AG09309 (cell line): ENCODE results near the gene HBE1.
"Not testable (repeated sequence)": the region's sequence is repeated elsewhere in the genome, so short reads cannot be mapped to it uniquely, and the experiment has no call there.

Source experiments
- DNase-seq: peaks from one replicate; pipeline ENCODE4 v3.0.0-alpha.2; 2010; ENCODE audit warnings: low read depth
- H3K4me3 ChIP-seq: 2 replicates; pipeline ENCODE4 v1.5.1; 2011; ENCODE audit warnings: mild to moderate bottlenecking, low read depth, low read length, moderate library complexity; ENCODE audit not compliant: control insufficient read depth
- CTCF ChIP-seq: IDR thresholded peaks from 2 replicates; pipeline ENCODE4 v1.5.1; 2011; ENCODE audit warnings: mild to moderate bottlenecking, low read depth, low read length, inconsistent platforms; ENCODE audit not compliant: insufficient read depth, control insufficient read depth; ENCODE audit errors: missing control alignments

The HBE1 gene

DNA sequence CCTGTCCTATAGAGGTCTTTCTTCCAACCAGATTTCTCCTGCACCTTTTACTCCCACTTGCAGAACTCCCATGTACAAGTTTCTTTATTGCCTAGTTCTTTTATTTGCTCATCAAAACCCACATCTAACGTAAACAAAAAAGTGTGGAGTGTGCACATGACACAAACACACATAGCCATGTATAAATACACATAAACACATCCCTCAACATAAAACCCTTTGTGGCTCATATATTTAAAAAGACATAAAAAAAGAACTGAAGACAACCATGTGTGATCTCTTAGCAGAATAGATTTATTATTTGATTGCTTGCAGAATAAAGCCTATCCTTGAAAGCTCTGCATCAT, 16.9 kb downstream of the HBE1 start:
- H3K4me3 ChIP-seq = no peak overlapping the region
- no peak for TF ChIP-seq CTCF
- no peak for DNase-seq

DNA sequence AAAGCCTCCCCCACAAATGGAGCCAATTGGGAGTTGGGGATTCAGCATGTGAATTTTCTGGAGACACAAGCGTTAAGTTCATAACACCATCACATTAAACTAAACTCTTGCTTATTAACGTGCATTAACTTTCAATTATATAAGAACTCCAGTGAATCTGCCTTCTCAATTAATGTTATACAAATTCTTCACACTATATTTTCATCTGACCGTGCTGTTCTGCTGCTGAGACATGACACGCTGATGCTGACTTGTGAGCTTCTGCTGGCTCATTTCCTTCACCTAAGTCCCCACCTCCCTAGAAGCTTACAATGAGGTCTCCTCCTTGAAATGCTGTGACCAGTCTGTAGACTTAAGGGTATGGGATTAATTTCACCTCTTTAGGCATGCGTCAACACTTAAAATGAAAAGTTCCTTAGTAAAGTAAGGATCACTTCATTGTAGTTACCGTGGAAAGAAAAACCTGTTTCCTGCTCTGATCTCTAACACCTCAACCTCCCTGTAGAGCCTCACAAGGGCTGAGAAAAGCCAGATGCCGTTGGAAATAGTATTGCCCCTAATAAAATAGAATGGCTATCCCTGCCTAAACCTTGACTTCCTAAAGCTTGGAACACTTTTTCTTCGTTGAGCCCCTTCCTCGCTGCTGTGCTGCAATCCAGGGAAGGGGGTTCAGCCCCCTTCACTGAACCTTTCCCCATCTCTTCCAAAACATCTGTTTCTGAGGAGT, 17.4 kb downstream of the HBE1 start:
- no peak for TF ChIP-seq CTCF
- DNase-seq = no peak
- H3K4me3 ChIP-seq = no peak overlapping the region

GRCh38 chr11:5251746-5252145, 18.0 kb downstream of the HBE1 start:
- DNase-seq = no peak
- no peak overlapping the region for H3K4me3 ChIP-seq
- TF ChIP-seq CTCF = no peak

DNA sequence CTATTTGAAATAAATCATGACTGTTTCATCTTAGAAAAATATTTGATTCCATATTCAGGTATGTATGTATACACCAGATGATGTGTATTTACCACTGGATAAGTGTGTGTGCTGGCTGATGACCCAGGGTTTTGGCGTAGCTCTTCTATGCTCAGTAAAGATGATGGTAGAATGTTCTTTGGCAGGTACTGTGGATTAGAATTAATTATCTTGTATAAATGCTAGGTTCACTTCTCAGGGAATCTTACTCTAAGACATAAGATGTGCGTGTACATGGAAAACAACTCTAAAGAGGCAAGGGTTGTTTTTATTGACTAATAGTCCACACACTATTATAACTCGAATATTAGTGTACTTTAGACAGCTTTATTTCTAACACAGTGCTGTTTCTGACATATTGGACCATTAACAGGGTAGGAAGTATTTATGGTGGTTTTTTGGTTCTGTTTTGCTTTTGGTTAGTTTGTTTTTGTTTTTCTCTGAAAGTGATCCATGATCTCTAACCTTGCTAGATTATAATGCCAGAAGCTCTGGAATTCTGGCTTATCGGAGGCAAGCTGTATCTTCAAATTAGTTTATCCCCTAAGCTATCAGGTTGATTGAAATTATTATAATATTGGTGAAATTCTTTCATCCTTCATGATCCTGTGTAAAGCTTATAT, 19.1 kb downstream of the HBE1 start:
- TF ChIP-seq CTCF = no peak
- H3K4me3 ChIP-seq = no peak overlapping the region
- no peak for DNase-seq

DNA sequence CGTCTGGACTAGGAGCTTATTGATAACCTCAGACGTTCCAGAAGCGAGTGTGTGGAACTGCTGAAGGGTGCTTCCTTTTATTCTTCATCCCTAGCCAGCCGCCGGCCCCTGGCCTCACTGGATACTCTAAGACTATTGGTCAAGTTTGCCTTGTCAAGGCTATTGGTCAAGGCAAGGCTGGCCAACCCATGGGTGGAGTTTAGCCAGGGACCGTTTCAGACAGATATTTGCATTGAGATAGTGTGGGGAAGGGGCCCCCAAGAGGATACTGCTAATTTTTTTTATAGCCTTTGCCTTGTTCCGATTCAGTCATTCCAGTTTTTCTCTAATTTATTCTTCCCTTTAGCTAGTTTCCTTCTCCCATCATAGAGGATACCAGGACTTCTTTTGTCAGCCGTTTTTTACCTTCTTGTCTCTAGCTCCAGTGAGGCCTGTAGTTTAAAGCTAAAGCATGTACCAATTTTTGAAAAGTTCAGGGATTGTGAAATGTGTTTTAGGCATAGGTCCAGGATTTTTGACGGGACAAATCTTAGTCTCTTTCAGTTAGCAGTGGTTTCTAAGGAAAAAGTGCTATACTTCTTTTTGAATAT, 19.8 kb downstream of the HBE1 start, which contains the start of gene HBG1:
HBG1 (minus strand) TSS at position 51 of the 590 bp plus-strand sequence. CDS start 53 bp downstream, outside the sequence.
- DNase-seq, H3K4me3 ChIP-seq: not testable (repeated sequence)

GRCh38 chr11:5248498-5248897, 21.2 kb downstream of the HBE1 start:
- not testable (repeated sequence) for H3K4me3 ChIP-seq, DNase-seq

DNA sequence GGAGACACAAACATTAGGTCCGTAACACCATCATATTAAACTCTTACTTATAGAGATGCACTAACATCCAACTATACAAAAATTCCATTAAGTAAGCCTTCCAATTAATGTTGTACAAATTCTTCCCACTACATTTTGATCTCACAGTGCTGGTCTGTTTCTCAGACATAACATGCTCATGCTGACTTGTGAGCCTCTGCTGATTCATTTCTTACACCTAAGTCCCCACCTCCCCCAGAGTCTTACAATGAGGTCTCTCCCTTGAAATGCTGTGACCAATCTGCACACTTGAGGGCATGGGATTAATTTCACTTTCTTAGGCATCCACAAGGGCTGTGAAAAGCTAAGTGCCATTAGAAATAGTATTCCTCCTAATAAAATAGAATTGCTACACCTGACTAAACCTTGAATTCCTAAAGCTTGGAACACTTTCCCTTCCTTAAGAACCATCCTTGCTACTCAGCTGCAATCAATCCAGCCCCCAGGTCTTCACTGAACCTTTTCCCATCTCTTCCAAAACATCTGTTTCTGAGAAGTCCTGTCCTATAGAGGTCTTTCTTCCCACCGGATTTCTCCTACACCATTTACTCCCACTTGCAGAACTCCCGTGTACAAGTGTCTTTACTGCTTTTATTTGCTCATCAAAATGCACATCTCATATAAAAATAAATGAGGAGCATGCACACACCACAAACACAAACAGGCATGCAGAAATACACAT, 22.1 kb downstream of the HBE1 start:
- no peak for DNase-seq
- no peak overlapping the region for H3K4me3 ChIP-seq
- no peak for TF ChIP-seq CTCF
